Measurements from ENCODE around the gene SOS1.

GRCh38 chr2:38959938-38960608 lies 160.8 kb downstream of the SOS1 start:
- TF ChIP-seq, protein P1, sequence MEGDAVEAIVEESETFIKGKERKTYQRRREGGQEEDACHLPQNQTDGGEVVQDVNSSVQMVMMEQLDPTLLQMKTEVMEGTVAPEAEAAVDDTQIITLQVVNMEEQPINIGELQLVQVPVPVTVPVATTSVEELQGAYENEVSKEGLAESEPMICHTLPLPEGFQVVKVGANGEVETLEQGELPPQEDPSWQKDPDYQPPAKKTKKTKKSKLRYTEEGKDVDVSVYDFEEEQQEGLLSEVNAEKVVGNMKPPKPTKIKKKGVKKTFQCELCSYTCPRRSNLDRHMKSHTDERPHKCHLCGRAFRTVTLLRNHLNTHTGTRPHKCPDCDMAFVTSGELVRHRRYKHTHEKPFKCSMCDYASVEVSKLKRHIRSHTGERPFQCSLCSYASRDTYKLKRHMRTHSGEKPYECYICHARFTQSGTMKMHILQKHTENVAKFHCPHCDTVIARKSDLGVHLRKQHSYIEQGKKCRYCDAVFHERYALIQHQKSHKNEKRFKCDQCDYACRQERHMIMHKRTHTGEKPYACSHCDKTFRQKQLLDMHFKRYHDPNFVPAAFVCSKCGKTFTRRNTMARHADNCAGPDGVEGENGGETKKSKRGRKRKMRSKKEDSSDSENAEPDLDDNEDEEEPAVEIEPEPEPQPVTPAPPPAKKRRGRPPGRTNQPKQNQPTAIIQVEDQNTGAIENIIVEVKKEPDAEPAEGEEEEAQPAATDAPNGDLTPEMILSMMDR (conservative IDR thresholded peaks at IDR 0.05 in 1 of 2, IDR thresholded peaks at IDR 0.05 in 1 of 2; ENCODE audit: extremely low read depth in 1 of 2, insufficient read depth in 1 of 2, low read depth in 1 of 2, low read length in 2 of 2), result no peak
- TF ChIP-seq EZH2 (IDR thresholded peaks at IDR 0.05; ENCODE audit: borderline replicate concordance, low read length), result no peak
